ENCODE data around the gene TNFRSF21.

DNA sequence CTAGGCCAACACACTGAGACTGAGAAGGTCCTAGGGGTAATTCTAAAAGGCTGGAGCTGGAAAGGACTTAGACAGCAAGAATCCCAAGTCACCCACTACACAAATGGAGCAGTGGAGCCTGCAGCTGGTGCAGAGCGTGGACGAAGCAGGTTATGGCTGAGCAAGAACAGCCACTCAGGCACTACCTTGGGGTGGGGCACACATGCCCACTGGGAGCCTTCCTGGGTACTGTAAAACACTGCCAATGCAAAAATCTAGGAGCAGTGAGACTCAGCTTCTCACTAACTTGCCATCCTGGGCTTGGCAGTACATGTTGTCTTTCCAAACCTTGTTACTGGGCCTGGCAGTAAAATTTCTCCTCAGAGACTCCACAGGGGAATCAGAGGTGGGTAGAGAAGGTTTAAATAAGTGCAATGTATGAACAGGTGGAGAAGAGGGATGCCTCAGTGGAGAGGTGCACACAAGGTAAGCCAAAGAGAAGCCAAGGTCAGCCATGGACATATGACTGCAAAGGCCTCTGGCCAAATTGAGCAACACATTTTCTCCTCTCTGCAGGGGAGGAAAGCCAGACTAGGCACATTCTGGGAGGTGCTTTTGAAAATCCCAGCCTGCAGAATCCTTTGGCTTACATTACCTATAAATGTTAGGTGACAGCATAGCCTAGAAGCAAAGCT is 105.6 kb downstream of the TNFRSF21 start:
- TF ChIP-seq CTCF (IDR thresholded peaks at IDR 0.05; ENCODE audit: poor library complexity, severe bottlenecking), result no peak
- TF ChIP-seq TAF1 (IDR thresholded peaks at IDR 0.05; ENCODE audit: low read depth), result no peak

All from neural cell (in vitro differentiated cells).